ENCODE results near the gene SOBP. TPM values are rescaled to one million over a fixed set of nuclear protein-coding genes. Genes with fewer than 3 reads are reported as not detected.
"Not testable (repeated sequence)": the region's sequence is repeated elsewhere in the genome, so short reads cannot be mapped to it uniquely, and the experiment has no call there.

SOBP gene
- total RNA-seq, 2 experiments from 2014 or later, result 0.70 to 2.0 TPM

DNA sequence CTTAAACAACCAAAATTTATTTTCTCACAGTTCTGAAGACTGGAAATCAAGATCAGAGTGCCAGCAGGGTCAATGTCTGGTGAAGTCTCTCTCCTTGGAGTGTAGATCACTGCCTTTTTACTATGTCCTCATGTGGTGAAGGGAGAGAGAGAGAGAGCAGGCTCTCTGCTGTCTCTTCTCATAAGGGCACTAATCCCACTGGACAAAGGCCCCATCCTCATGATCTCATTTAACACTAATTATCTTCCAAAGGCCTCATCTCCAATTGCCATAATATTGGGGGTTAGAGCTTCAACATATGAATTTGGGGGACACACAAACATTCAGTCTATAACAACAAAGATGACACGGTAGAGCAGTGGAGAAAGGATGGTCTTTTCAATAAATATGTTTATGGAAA lies 27.4 kb downstream of the SOBP start:
- Mint-ChIP-seq H3K9me3 (ENCODE audit: low read depth) (peaks cover 4% of the 10 kb centered on the region), H3K36me3 (peaks cover 6% of the 10 kb centered on the region), H3K27me3 (peaks cover 5% of the 10 kb centered on the region), H3K4me1 (peaks cover 7% of the 10 kb centered on the region), H3K27ac (no peak overlapping the region), H3K4me3 (no peak overlapping the region)
- no peak for DNase-seq
- no peak for ATAC-seq
- CTCF ChIA-PET, result no interaction called here

- H3K27me3 Mint-ChIP-seq; H3K27ac Mint-ChIP-seq; CTCF ChIA-PET; H3K4me1 Mint-ChIP-seq; H3K4me3 Mint-ChIP-seq; H3K9me3 Mint-ChIP-seq (ENCODE audit: low read depth); H3K36me3 Mint-ChIP-seq; DNase-seq; ATAC-seq: not testable (repeated sequence)
Observed at GRCh38 chr6:107519224-107519623, 29.3 kb downstream of the SOBP start.

DNA sequence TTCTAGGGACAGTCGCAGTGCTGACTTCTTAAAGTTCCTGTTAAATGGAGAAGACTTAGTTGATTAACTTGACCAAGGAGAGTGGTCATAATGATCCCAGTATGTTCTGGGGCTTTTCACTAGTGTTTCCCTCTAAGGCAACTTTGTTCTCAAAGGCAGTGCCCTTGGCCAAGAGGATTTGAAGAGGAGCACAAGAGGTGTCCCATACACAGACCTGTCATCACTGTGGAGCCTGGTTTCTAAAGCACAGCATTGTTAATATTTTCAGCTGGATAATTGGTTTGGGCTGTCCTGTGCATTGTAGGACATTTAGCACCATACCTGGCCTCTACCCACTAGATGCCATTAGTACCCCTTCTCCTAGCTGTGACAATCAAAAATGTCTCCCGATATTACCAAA lies 30.8 kb downstream of the SOBP start:
- H3K36me3 Mint-ChIP-seq; DNase-seq; H3K4me1 Mint-ChIP-seq; H3K4me3 Mint-ChIP-seq; H3K27me3 Mint-ChIP-seq; H3K27ac Mint-ChIP-seq; CTCF ChIA-PET; ATAC-seq; H3K9me3 Mint-ChIP-seq (ENCODE audit: low read depth): not testable (repeated sequence)

DNA sequence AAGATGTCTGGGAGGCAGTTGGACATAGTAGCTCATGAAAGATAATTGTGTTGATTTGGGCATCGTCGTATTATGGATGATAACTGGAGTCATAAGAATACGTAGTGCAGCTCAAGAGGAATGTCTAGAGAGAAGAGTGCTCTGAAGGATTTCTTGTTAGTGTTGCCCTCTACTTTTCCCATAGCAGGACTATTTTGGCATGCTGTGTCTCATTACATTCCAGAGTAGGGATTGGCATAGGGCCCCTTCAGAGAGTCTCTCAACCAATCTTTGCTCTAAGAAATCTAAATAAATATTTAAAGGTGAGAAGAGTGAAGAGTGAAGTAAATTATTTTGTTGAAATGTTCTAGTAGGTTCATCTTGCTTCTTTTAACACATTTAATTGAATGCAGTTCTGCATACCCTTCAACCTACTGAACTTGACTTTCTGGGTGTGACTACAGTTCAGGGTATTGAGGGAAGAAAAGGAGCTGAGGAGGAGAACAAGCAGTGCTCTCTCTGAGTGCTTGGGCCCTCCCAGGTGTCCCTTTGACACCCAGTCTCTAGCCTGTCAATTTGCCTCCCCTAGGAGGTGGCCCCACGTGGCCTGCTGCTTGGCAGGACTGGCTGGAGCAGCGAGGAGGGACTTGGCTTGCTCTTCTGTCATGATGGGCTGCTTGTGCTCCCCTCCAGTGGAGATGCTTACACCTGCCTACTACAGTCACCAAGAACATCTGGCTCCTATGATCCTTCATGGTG lies 33.3 kb downstream of the SOBP start:
- Mint-ChIP-seq H3K27me3 (peaks cover 12% of the 10 kb centered on the region), H3K9me3 (ENCODE audit: low read depth) (no peaks in the 10 kb centered on the region), H3K27ac (no peak overlapping the region), H3K4me1 (no peaks in the 10 kb centered on the region), H3K36me3 (no peaks in the 10 kb centered on the region), H3K4me3 (no peak overlapping the region)
- no peak for DNase-seq
- no peak for ATAC-seq
- CTCF ChIA-PET, result no interaction called here

DNA sequence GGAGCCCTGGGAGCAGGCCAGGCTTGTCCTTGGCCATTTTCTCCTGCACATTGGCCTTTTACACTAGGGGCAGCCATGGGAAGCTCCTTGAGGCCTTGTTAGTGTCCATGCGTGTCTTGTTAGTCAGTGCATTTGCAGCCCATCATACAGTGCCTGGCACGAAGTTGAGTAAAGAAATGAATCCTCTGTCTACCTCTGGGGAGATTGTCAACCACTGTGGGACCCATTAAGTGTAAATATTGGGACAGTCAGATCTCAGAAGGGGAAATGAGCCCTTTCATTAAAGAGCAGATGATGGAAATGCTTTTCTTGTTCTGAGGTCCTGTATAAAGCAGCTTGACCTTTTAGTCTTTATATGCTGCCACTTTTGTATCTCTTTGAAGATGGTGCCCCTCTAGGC lies 33.9 kb downstream of the SOBP start:
- H3K4me1 Mint-ChIP-seq, result no peaks in the 10 kb centered on the region
- no peaks in the 10 kb centered on the region for H3K9me3 Mint-ChIP-seq (ENCODE audit: low read depth)
- no peak overlapping the region for H3K27ac Mint-ChIP-seq
- ATAC-seq, result no peak
- H3K4me3 Mint-ChIP-seq, result no peak overlapping the region
- CTCF ChIA-PET, result no interaction called here
- H3K27me3 Mint-ChIP-seq, result peaks cover 17% of the 10 kb centered on the region
- DNase-seq, result no peak
- H3K36me3 Mint-ChIP-seq, result no peaks in the 10 kb centered on the region

GRCh38 chr6:107524626-107525025 lies 34.7 kb downstream of the SOBP start:
- no peak for ATAC-seq
- Mint-ChIP-seq H3K4me1 (no peaks in the 10 kb centered on the region), H3K36me3 (no peaks in the 10 kb centered on the region), H3K27ac (no peak overlapping the region), H3K9me3 (ENCODE audit: low read depth) (no peaks in the 10 kb centered on the region), H3K27me3 (peaks cover 17% of the 10 kb centered on the region), H3K4me3 (no peak overlapping the region)
- DNase-seq, result no peak
- CTCF ChIA-PET, result no interaction called here

DNA sequence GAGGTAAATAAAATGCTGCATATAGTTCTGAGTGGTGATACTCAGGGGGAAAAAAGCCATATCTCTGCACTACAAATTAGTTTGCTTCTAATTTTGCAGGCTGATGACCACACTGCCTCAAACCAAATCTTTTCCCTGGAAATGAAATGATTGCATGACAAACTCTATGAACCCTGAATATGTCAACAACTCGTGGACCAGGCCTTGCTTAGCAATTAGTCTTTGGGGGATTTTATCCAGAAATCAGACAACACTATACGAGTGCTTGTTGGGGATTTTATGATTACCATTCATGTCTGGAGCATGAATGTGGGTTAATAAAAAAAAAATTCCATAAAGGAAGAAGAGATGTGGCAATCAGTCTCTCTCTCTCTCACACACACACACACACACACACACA lies 42.0 kb downstream of the SOBP start:
- H3K4me1 Mint-ChIP-seq, result peaks cover 3% of the 10 kb centered on the region
- ATAC-seq (no peak), DNase-seq (no peak)
- H3K4me3 Mint-ChIP-seq, result no peak overlapping the region
- H3K36me3 Mint-ChIP-seq, result no peaks in the 10 kb centered on the region
- CTCF ChIA-PET, result no interaction called here
- peaks cover 16% of the 10 kb centered on the region for H3K27me3 Mint-ChIP-seq
- no peaks in the 10 kb centered on the region for H3K9me3 Mint-ChIP-seq (ENCODE audit: low read depth)
- H3K27ac Mint-ChIP-seq, result no peak overlapping the region

DNA sequence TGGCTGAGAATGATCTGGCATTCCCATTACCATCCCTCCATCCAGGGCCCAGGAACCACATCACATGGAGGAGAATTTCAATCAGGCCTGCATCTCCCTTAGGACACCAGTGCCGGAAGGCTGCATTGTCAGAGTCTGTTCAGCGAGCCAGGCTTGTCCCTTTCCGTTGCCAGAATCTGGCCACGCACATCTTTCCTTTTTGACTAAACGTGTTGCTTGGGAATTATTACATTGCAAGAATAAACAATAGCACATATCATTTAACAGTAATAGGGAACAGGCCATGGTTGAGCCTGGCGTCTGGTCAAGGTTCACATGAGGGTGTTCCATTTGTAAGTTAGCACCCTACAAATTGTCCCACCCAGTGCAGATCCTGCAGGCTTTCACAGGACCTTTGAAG lies 42.8 kb downstream of the SOBP start:
- DNase-seq, result no peak
- H3K36me3 Mint-ChIP-seq, result no peaks in the 10 kb centered on the region
- peaks cover 3% of the 10 kb centered on the region for H3K4me1 Mint-ChIP-seq
- CTCF ChIA-PET, result interaction anchor here (0.6 kb wide), 2 partner anchors 34 to 359 kb away, joined by 3 read pairs; no protein-coding TSS in a partner anchor
- no peaks in the 10 kb centered on the region for H3K9me3 Mint-ChIP-seq (ENCODE audit: low read depth)
- ATAC-seq, result no peak
- peaks cover 13% of the 10 kb centered on the region for H3K27me3 Mint-ChIP-seq
- no peak overlapping the region for H3K27ac Mint-ChIP-seq
- H3K4me3 Mint-ChIP-seq, result no peak overlapping the region

GRCh38 chr6:107533415-107534059 lies 43.6 kb downstream of the SOBP start:
- ATAC-seq, result no peak
- CTCF ChIA-PET, result no interaction called here
- H3K9me3 Mint-ChIP-seq (ENCODE audit: low read depth), result no peaks in the 10 kb centered on the region
- H3K4me3 Mint-ChIP-seq, result no peak overlapping the region
- peaks cover 3% of the 10 kb centered on the region for H3K4me1 Mint-ChIP-seq
- H3K36me3 Mint-ChIP-seq, result no peaks in the 10 kb centered on the region
- peaks cover 9% of the 10 kb centered on the region for H3K27me3 Mint-ChIP-seq
- no peak for DNase-seq
- H3K27ac Mint-ChIP-seq, result no peak overlapping the region

- Mint-ChIP-seq H3K4me1 (peaks cover 3% of the 10 kb centered on the region), H3K36me3 (no peaks in the 10 kb centered on the region), H3K27me3 (peaks cover 16% of the 10 kb centered on the region), H3K9me3 (ENCODE audit: low read depth) (no peaks in the 10 kb centered on the region), H3K4me3 (no peak overlapping the region), H3K27ac (no peak overlapping the region)
- CTCF ChIA-PET, result no interaction called here
- ATAC-seq (no peak), DNase-seq (no peak)
Observed at GRCh38 chr6:107534571-107535141, 44.7 kb downstream of the SOBP start.

- Mint-ChIP-seq H3K4me3 (no peak overlapping the region), H3K9me3 (ENCODE audit: low read depth) (no peaks in the 10 kb centered on the region), H3K36me3 (no peaks in the 10 kb centered on the region), H3K4me1 (peaks cover 3% of the 10 kb centered on the region), H3K27ac (no peak overlapping the region), H3K27me3 (peaks cover 19% of the 10 kb centered on the region)
- ATAC-seq, result no peak
- CTCF ChIA-PET, result no interaction called here
- no peak for DNase-seq
Observed at GRCh38 chr6:107535626-107536025, 45.7 kb downstream of the SOBP start.

- H3K27ac Mint-ChIP-seq, result no peak overlapping the region
- ATAC-seq (no peak), DNase-seq (no peak)
- no peak overlapping the region for H3K4me3 Mint-ChIP-seq
- peaks cover 3% of the 10 kb centered on the region for H3K4me1 Mint-ChIP-seq
- peaks cover 16% of the 10 kb centered on the region for H3K27me3 Mint-ChIP-seq
- no peaks in the 10 kb centered on the region for H3K9me3 Mint-ChIP-seq (ENCODE audit: low read depth)
- H3K36me3 Mint-ChIP-seq, result no peaks in the 10 kb centered on the region
- CTCF ChIA-PET, result no interaction called here
Observed at GRCh38 chr6:107536180-107536961, 46.5 kb downstream of the SOBP start.

DNA sequence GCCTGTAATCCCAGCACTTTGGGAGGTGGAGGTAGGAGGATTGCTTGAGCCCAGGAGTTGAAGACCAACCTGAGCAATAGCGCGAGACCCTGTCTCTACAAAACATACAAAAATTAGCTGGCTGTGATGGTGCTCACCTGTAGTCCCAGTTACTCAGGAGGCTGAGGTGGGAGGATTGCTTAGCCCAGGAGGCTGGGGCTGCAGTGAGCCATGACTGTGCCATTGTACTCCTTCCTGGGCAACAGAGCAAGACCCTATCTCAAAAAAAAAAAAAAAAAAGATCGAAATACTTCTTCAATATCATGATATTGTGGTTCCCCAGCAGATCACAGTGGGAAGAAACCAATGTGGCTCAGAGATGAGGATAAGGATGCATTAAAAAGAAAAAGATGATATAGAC lies 47.6 kb downstream of the SOBP start:
- no peaks in the 10 kb centered on the region for H3K9me3 Mint-ChIP-seq (ENCODE audit: low read depth)
- no peaks in the 10 kb centered on the region for H3K36me3 Mint-ChIP-seq
- H3K4me1 Mint-ChIP-seq, result peaks cover 3% of the 10 kb centered on the region
- no peak for DNase-seq
- ATAC-seq, result no peak
- CTCF ChIA-PET, result no interaction called here
- no peak overlapping the region for H3K4me3 Mint-ChIP-seq
- no peak overlapping the region for H3K27ac Mint-ChIP-seq
- peaks cover 21% of the 10 kb centered on the region for H3K27me3 Mint-ChIP-seq
